IMR-90 (cell line): ENCODE results near the gene PSD. TPM values are rescaled to one million over a fixed set of nuclear protein-coding genes. Genes with fewer than 3 reads are reported as not detected.

Source experiments
- ATAC-seq: fragments of 200-7000 bp; cut with Tn5 transposase; 2 replicates; pipeline ENCODE4 v1.9.1; 2020; ENCODE audit warnings: low read depth, mild to moderate bottlenecking, moderate library complexity
- BruUV-seq: library from RNA; stranded (reverse); fragments of 400-500 nt; replicated peaks from 2 replicates; lab custom pipeline; 2021; lab: Mats Ljungman, UMichigan
- CTCF ChIA-PET: fragments of 300-600 bp; formaldehyde crosslinking; extraction: SDS; loops from one replicate; lab custom pipeline; 2021; ENCODE audit warnings: antibody characterized with exemption; lab: Yijun Ruan, JAX
- POLR2A ChIA-PET: fragments of 300-600 bp; sonication (Branson Sonifier 250); formaldehyde crosslinking; loops from one replicate; lab custom pipeline; 2022; ENCODE audit warnings: antibody characterized with exemption; ENCODE audit not compliant: unreplicated experiment; lab: Charles Lee
- DNase-seq: peaks from one replicate; pipeline ENCODE4 v3.0.0; 2013
- H2AFZ ChIP-seq: replicated peaks from 2 replicates; pipeline ENCODE3; 2013; ENCODE audit warnings: low read length, mild to moderate bottlenecking; ENCODE audit not compliant: poor library complexity
- H2AK5ac ChIP-seq: 2 replicates; pipeline ENCODE4 v1.6.1; 2013; ENCODE audit warnings: low read depth, low read length, inconsistent platforms
- H2AK9ac ChIP-seq: replicated peaks from 2 replicates; pipeline ENCODE3; 2013; ENCODE audit warnings: mild to moderate bottlenecking, low read depth, low read length, moderate library complexity; ENCODE audit not compliant: poor library complexity
- H2BK120ac ChIP-seq: 2 replicates; pipeline ENCODE4 v1.6.1; 2013; ENCODE audit warnings: low read depth, low read length, inconsistent platforms
- H2BK15ac ChIP-seq: 3 replicates; pipeline ENCODE4 v1.6.1; 2013; ENCODE audit warnings: low read depth, low read length, inconsistent platforms
- H2BK20ac ChIP-seq: 2 replicates; pipeline ENCODE4 v1.6.1; 2013; ENCODE audit warnings: low read depth, mild to moderate bottlenecking, inconsistent platforms, low read length, moderate library complexity
- H2BK5ac ChIP-seq: 2 replicates; pipeline ENCODE4 v1.6.1; 2013; ENCODE audit warnings: mild to moderate bottlenecking, low read depth, low read length, inconsistent platforms; ENCODE audit not compliant: poor library complexity, severe bottlenecking
- H3K14ac ChIP-seq: replicated peaks from 2 replicates; pipeline ENCODE4 v1.6.1; 2013; ENCODE audit warnings: low read depth, low read length, inconsistent platforms
- H3K18ac ChIP-seq: 2 replicates; pipeline ENCODE4 v1.6.1; 2013; ENCODE audit warnings: low read depth, low read length, control low read depth
- H3K23ac ChIP-seq: 2 replicates; pipeline ENCODE4 v1.6.1; 2013; ENCODE audit warnings: low read depth, low read length, inconsistent platforms
- H3K27ac ChIP-seq: 2 replicates; pipeline ENCODE4 v1.5.1; 2013; ENCODE audit warnings: mild to moderate bottlenecking, control low read depth, low read length; ENCODE audit not compliant: insufficient read depth
- H3K27me3 ChIP-seq: 2 replicates; pipeline ENCODE4 v1.6.1; 2013; ENCODE audit warnings: low read length; ENCODE audit not compliant: control insufficient read depth, insufficient read depth
- H3K36me3 ChIP-seq: 2 replicates; pipeline ENCODE4 v1.6.1; 2013; ENCODE audit warnings: low read length, mixed read lengths; ENCODE audit not compliant: control insufficient read depth, insufficient read depth
- H3K4ac ChIP-seq: 2 replicates; pipeline ENCODE4 v1.6.1; 2013; ENCODE audit warnings: low read depth, low read length, inconsistent platforms
- H3K4me1 ChIP-seq: 2 replicates; pipeline ENCODE4 v1.6.1; 2013; ENCODE audit warnings: low read length, mixed read lengths; ENCODE audit not compliant: control insufficient read depth, insufficient read depth
- H3K4me2 ChIP-seq: 2 replicates; pipeline ENCODE4 v1.6.1; 2013; ENCODE audit warnings: low read depth, mild to moderate bottlenecking, control low read depth, low read length, moderate library complexity
- H3K4me3 ChIP-seq: 2 replicates; pipeline ENCODE4 v1.5.1; 2013; ENCODE audit warnings: low read depth, mild to moderate bottlenecking, control low read depth, low read length, moderate library complexity; ENCODE audit not compliant: insufficient read depth
- H3K56ac ChIP-seq: 2 replicates; pipeline ENCODE4 v1.6.1; 2013; ENCODE audit warnings: low read length, inconsistent platforms; ENCODE audit not compliant: insufficient read depth; ENCODE audit errors: extremely low read depth
- H3K79me1 ChIP-seq, 2 experiments: 2 replicates each; pipeline ENCODE4 v1.6.1; 2013; ENCODE audit warnings: low read length in 2 of 2, inconsistent platforms in 1 of 2, low read depth in 1 of 2
- H3K9ac ChIP-seq: 2 replicates; pipeline ENCODE4 v1.6.1; 2013; ENCODE audit warnings: low read depth, low read length, control low read depth
- H3K9me1 ChIP-seq: 2 replicates; pipeline ENCODE4 v1.6.1; 2013; ENCODE audit warnings: low read length, inconsistent platforms; ENCODE audit not compliant: insufficient read depth
- H3K9me3 ChIP-seq: 2 replicates; pipeline ENCODE4 v1.6.1; 2013; ENCODE audit warnings: low read length; ENCODE audit not compliant: control insufficient read depth, insufficient read depth
- H4K20me1 ChIP-seq: 2 replicates; pipeline ENCODE4 v1.6.1; 2013; ENCODE audit warnings: low read length, inconsistent platforms; ENCODE audit not compliant: insufficient read depth
- H4K5ac ChIP-seq: 2 replicates; pipeline ENCODE4 v1.6.1; 2013; ENCODE audit warnings: mild to moderate bottlenecking, low read depth, low read length, control low read depth
- H4K8ac ChIP-seq, 2 experiments: 2 replicates each; pipeline ENCODE4 v1.6.1; 2013; ENCODE audit warnings: low read depth in 2 of 2, low read length in 2 of 2, control low read depth in 1 of 2, inconsistent platforms in 1 of 2
- H4K91ac ChIP-seq: 2 replicates; pipeline ENCODE4 v1.6.1; 2013; ENCODE audit warnings: low read depth, low read length, inconsistent platforms; ENCODE audit not compliant: insufficient read depth
- BHLHE40 ChIP-seq: fragments of 150-350 bp; IDR thresholded peaks from 2 replicates; pipeline ENCODE4 v1.6.1; 2016; ENCODE audit warnings: mild to moderate bottlenecking, low read depth, low read length
- CEBPB ChIP-seq: IDR thresholded peaks from 2 replicates; pipeline ENCODE4 v1.6.1; 2012; ENCODE audit warnings: low read depth, low read length, improper control_type of control experiment
- CHD1 ChIP-seq: IDR thresholded peaks from 2 replicates; pipeline ENCODE4 v1.6.1; 2012; ENCODE audit warnings: low read depth, low read length, improper control_type of control experiment
- FOS ChIP-seq: fragments of 150-350 bp; IDR thresholded peaks from 2 replicates; pipeline ENCODE4 v1.6.1; 2016; ENCODE audit warnings: low read depth, low read length
- MAFK ChIP-seq: IDR thresholded peaks from 2 replicates; pipeline ENCODE4 v1.6.1; 2012; ENCODE audit warnings: low read depth, low read length, improper control_type of control experiment
- NFE2L2 ChIP-seq: fragments of 150-350 bp; IDR thresholded peaks from 2 replicates; pipeline ENCODE4 v1.6.1; 2016; ENCODE audit warnings: low read depth, mild to moderate bottlenecking, low read length
- RFX5 ChIP-seq: IDR thresholded peaks from 2 replicates; pipeline ENCODE4 v1.8.0; 2012; ENCODE audit warnings: low read depth, mild to moderate bottlenecking, low read length, moderate library complexity
- SMC3 ChIP-seq: fragments of 150-350 bp; IDR thresholded peaks from 2 replicates; pipeline ENCODE4 v1.6.1; 2016; ENCODE audit warnings: low read depth, mild to moderate bottlenecking, antibody characterized with exemption, low read length, moderate library complexity
- WGBS, 2 experiments: methylation state at CpG; one replicate each; pipeline versions ENCODE4 v1.1.5 to v1.1.7; 2013; ENCODE audit warnings: missing lambda C conversion rate in 2 of 2; ENCODE audit not compliant: insufficient read length in 1 of 2; ENCODE audit errors: extremely low coverage in 2 of 2; 5-methylcytosine and 5-hydroxymethylcytosine counted together
- dilution Hi-C: fragments of 300-500 bp; cut with HindIII; formaldehyde crosslinking; loops from one replicate; pipeline ENCODE4 v1.14.3; 2018; ENCODE audit warnings: low sequenced_read_pairs; ENCODE audit not compliant: unreplicated experiment
- in situ Hi-C: fragments of 300-500 bp; cut with MboI; formaldehyde crosslinking; loops from 3 replicates; pipeline ENCODE4 v1.14.3; 2019; ENCODE audit warnings: low sequenced_read_pairs, inconsistent platforms, mixed read lengths
- intact Hi-C: fragments of 100-400 bp; cut with micrococcal nuclease; formaldehyde crosslinking; loops from 2 replicates; pipeline ENCODE4 v1.10.0; 2022
- polyA plus RNA-seq, 3 experiments: library from polyadenylated mRNA; depleted of rRNA; stranded (reverse); fragments of >200 nt; gene quantifications; 2 replicates each; pipeline ENCODE4 v1.2.3, GENCODE V29; 2012; ENCODE audit warnings: low replicate concordance in 1 of 3
- total RNA-seq: library from RNA; depleted of rRNA; stranded (reverse); fragments of >200 nt; gene quantifications from 2 replicates; pipeline ENCODE4 v1.2.3, GENCODE V29; 2012
- TF ChIP-seq, protein P1 (sequence below): fragments of 150-350 bp; IDR thresholded peaks from 2 replicates; pipeline ENCODE4 v1.6.1; 2017; ENCODE audit warnings: mild to moderate bottlenecking, antibody characterized with exemption, low read length, low read depth
- TF ChIP-seq, protein P2 (sequence below): fragments of 150-350 bp; IDR thresholded peaks from 2 replicates; pipeline ENCODE4 v1.6.1; 2016; ENCODE audit warnings: low read depth, mild to moderate bottlenecking, low read length, moderate library complexity, borderline replicate concordance
- TF ChIP-seq, protein P3 (sequence below): conservative IDR thresholded peaks from 2 replicates; pipeline ENCODE4 v1.5.1; 2012; ENCODE audit warnings: mild to moderate bottlenecking, low read depth, low read length, improper control_type of control experiment

Gene PSD
- total and polyA plus RNA-seq, 2 of the 4 experiments (the other 2 are of a cell fraction): 2.0 to 4.4 TPM

- 50% methylated on average over 1 of the region's 7 CpGs; no CpG with 5 or more reads in 1 of the 2 experiments for WGBS, 2 experiments
- intact Hi-C loops (no loop called here), dilution Hi-C loops (no loop called here), in situ Hi-C loops (no loop called here)
- no peak overlapping the region for H3K4me3 ChIP-seq
- peak overlapping the region; percentile 87 for H4K5ac ChIP-seq
- H3K27ac ChIP-seq: peak overlapping the region; percentile 71
- no peaks in the 10 kb centered on the region; a peak in 2 of 4 replicates for H3K79me1 ChIP-seq
- peak overlapping the region; percentile 56 to 92 for H4K8ac ChIP-seq
- H3K4me1 ChIP-seq: peaks cover 12% of the 10 kb centered on the region
- peak overlapping the region; percentile 92 for H3K4ac ChIP-seq
- H2AFZ ChIP-seq: peak overlapping the region; percentile 81
- H2BK20ac ChIP-seq: peak overlapping the region; percentile 88
- DNase-seq (peak; percentile 93), ATAC-seq (peak; percentile 73)
- H3K18ac ChIP-seq: peak overlapping the region; percentile 48
- H3K23ac ChIP-seq: peak overlapping the region; percentile 44; the same call in 1 of the 2 replicates
- peak overlapping the region; percentile 63 for H2AK5ac ChIP-seq
- peak overlapping the region; percentile 93 for H2BK120ac ChIP-seq
- H4K91ac ChIP-seq: peak overlapping the region; percentile 83
- H3K9me3 ChIP-seq: no peaks in the 10 kb centered on the region
- BruUV-seq: no TSS peak
- H3K27me3 ChIP-seq: no peaks in the 10 kb centered on the region
- H3K36me3 ChIP-seq: no peaks in the 10 kb centered on the region
- H3K4me2 ChIP-seq: no peak overlapping the region
- H4K20me1 ChIP-seq: no peaks in the 10 kb centered on the region; the same call in 1 of the 2 replicates
- H3K9me1 ChIP-seq: peaks cover 17% of the 10 kb centered on the region
- ChIA-PET CTCF (interaction anchor here (0.6 kb wide), 1 partner anchor 376 kb away, joined by 3 read pairs; no protein-coding TSS in a partner anchor), POLR2A (no interaction called here)
- H3K56ac ChIP-seq: peak overlapping the region; percentile 22
- H3K9ac ChIP-seq: no peak overlapping the region
- TF ChIP-seq NFE2L2 (no peak), RFX5 (no peak), BHLHE40 (no peak), CEBPB (peak; percentile 99), CHD1 (no peak), SMC3 (no peak), MAFK (no peak), FOS (peak; percentile 61; the same call in 1 of the 2 replicates)
- TF ChIP-seq, protein P1, sequence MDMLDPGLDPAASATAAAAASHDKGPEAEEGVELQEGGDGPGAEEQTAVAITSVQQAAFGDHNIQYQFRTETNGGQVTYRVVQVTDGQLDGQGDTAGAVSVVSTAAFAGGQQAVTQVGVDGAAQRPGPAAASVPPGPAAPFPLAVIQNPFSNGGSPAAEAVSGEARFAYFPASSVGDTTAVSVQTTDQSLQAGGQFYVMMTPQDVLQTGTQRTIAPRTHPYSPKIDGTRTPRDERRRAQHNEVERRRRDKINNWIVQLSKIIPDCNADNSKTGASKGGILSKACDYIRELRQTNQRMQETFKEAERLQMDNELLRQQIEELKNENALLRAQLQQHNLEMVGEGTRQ: no peak
- TF ChIP-seq, protein P2, sequence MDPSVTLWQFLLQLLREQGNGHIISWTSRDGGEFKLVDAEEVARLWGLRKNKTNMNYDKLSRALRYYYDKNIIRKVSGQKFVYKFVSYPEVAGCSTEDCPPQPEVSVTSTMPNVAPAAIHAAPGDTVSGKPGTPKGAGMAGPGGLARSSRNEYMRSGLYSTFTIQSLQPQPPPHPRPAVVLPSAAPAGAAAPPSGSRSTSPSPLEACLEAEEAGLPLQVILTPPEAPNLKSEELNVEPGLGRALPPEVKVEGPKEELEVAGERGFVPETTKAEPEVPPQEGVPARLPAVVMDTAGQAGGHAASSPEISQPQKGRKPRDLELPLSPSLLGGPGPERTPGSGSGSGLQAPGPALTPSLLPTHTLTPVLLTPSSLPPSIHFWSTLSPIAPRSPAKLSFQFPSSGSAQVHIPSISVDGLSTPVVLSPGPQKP: no peak
- TF ChIP-seq, protein P3, sequence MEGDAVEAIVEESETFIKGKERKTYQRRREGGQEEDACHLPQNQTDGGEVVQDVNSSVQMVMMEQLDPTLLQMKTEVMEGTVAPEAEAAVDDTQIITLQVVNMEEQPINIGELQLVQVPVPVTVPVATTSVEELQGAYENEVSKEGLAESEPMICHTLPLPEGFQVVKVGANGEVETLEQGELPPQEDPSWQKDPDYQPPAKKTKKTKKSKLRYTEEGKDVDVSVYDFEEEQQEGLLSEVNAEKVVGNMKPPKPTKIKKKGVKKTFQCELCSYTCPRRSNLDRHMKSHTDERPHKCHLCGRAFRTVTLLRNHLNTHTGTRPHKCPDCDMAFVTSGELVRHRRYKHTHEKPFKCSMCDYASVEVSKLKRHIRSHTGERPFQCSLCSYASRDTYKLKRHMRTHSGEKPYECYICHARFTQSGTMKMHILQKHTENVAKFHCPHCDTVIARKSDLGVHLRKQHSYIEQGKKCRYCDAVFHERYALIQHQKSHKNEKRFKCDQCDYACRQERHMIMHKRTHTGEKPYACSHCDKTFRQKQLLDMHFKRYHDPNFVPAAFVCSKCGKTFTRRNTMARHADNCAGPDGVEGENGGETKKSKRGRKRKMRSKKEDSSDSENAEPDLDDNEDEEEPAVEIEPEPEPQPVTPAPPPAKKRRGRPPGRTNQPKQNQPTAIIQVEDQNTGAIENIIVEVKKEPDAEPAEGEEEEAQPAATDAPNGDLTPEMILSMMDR: no peak
- peak overlapping the region; percentile 85 for H3K14ac ChIP-seq
- peak overlapping the region; percentile 45; the same call in 2 of the 3 replicates for H2BK15ac ChIP-seq
- peak overlapping the region; percentile 70 for H2AK9ac ChIP-seq
- peak overlapping the region; percentile 76 for H2BK5ac ChIP-seq
These were observed 37.4 kb upstream of the PSD start for GRCh38 chr10:102455893-102456471.
